Measurements from ENCODE around the gene SLC16A2. TPM values are rescaled to one million over a fixed set of nuclear protein-coding genes. Genes with fewer than 3 reads are reported as not detected.
A peak's percentile ranks its signal among the peaks of the same experiment; 100 is the strongest.

Gene SLC16A2
- total RNA-seq, 2 donors from 2014 or later = 7.9 to 11.6 TPM

GRCh38 chrX:74389016-74389722, 32.1 kb upstream of the SLC16A2 start:
- Histone ChIP-seq H3K27me3 (replicated peaks; ENCODE audit: insufficient read depth) (no peaks in the 10 kb centered on the region), H3K4me3 (no peak overlapping the region), H3K4me1 (ENCODE audit: control insufficient read depth in 1 of 2, low read depth in 2 of 2) (no peaks in the 10 kb centered on the region), H3K9me3 (no peaks in the 10 kb centered on the region), H3K36me3 (no peaks in the 10 kb centered on the region), H3K27ac (no peak overlapping the region)
- DNase-seq (ENCODE audit: low spot score) (no peak), ATAC-seq (ENCODE audit: insufficient number of reproducible peaks, low FRiP score, low read depth) (no peak)
- no peak for TF ChIP-seq CTCF (IDR thresholded peaks at IDR 0.05)

GRCh38 chrX:74395556-74395955, 25.7 kb upstream of the SLC16A2 start:
- Histone ChIP-seq H3K36me3 (no peaks in the 10 kb centered on the region), H3K4me3 (no peak overlapping the region), H3K9me3 (no peaks in the 10 kb centered on the region), H3K4me1 (ENCODE audit: control insufficient read depth in 1 of 2, low read depth in 2 of 2) (no peaks in the 10 kb centered on the region), H3K27ac (no peak overlapping the region), H3K27me3 (replicated peaks; ENCODE audit: insufficient read depth) (no peaks in the 10 kb centered on the region)
- TF ChIP-seq CTCF (IDR thresholded peaks at IDR 0.05) = no peak
- DNase-seq (ENCODE audit: low spot score) = no peak
- no peak for ATAC-seq (ENCODE audit: insufficient number of reproducible peaks, low FRiP score, low read depth)

GRCh38 chrX:74405973-74406489, 15.3 kb upstream of the SLC16A2 start:
- Histone ChIP-seq H3K27me3 (replicated peaks; ENCODE audit: insufficient read depth) (no peaks in the 10 kb centered on the region), H3K4me1 (ENCODE audit: control insufficient read depth in 1 of 2, low read depth in 2 of 2) (no peaks in the 10 kb centered on the region), H3K27ac (no peak overlapping the region), H3K9me3 (no peaks in the 10 kb centered on the region), H3K4me3 (no peak overlapping the region), H3K36me3 (no peaks in the 10 kb centered on the region)
- DNase-seq (ENCODE audit: low spot score) = no peak
- TF ChIP-seq CTCF (IDR thresholded peaks at IDR 0.05) = no peak
- ATAC-seq (ENCODE audit: insufficient number of reproducible peaks, low FRiP score, low read depth) = no peak

GRCh38 chrX:74408304-74408703, 13.0 kb upstream of the SLC16A2 start:
- no peak overlapping the region for H3K4me3 ChIP-seq
- ATAC-seq (ENCODE audit: insufficient number of reproducible peaks, low FRiP score, low read depth) (no peak), DNase-seq (ENCODE audit: low spot score) (no peak)
- H3K9me3 ChIP-seq = no peaks in the 10 kb centered on the region
- H3K27ac ChIP-seq = no peak overlapping the region
- H3K36me3 ChIP-seq = no peaks in the 10 kb centered on the region
- H3K4me1 ChIP-seq (ENCODE audit: control insufficient read depth in 1 of 2, low read depth in 2 of 2) = no peaks in the 10 kb centered on the region
- no peak for TF ChIP-seq CTCF (IDR thresholded peaks at IDR 0.05)
- no peaks in the 10 kb centered on the region for H3K27me3 ChIP-seq (replicated peaks; ENCODE audit: insufficient read depth)

GRCh38 chrX:74419864-74420195, 1.5 kb upstream of the SLC16A2 start:
- no peaks in the 10 kb centered on the region for H3K36me3 ChIP-seq
- no peaks in the 10 kb centered on the region for H3K4me1 ChIP-seq (ENCODE audit: control insufficient read depth in 1 of 2, low read depth in 2 of 2)
- no peaks in the 10 kb centered on the region for H3K9me3 ChIP-seq
- H3K27ac ChIP-seq = peak overlapping the region; percentile 89 to 91
- DNase-seq (ENCODE audit: low spot score) (no peak), ATAC-seq (ENCODE audit: insufficient number of reproducible peaks, low FRiP score, low read depth) (no peak)
- H3K27me3 ChIP-seq (replicated peaks; ENCODE audit: insufficient read depth) = no peaks in the 10 kb centered on the region
- TF ChIP-seq CTCF (IDR thresholded peaks at IDR 0.05) = no peak
- peak overlapping the region; percentile 80 for H3K4me3 ChIP-seq

All from thoracic aorta (tissue), 2 donors.